Mesenchymal stem cell (in vitro differentiated cells and primary cell): ENCODE data around the gene LRRC7.

Experiments
- DNase-seq: peaks from one replicate; pipeline ENCODE4 v3.0.0-alpha.2; 2013
- H2AFZ ChIP-seq: one replicate; pipeline ENCODE4 v1.6.1; 2013; ENCODE audit warnings: low read depth, mild to moderate bottlenecking, control low read depth, inconsistent platforms, low read length, moderate library complexity
- H2AK5ac ChIP-seq: 2 replicates; pipeline ENCODE4 v1.6.1; 2013; ENCODE audit warnings: low read length, moderate library complexity, mild to moderate bottlenecking, inconsistent platforms; ENCODE audit not compliant: severe bottlenecking
- H2BK120ac ChIP-seq: one replicate; pipeline ENCODE4 v1.6.1; 2013; ENCODE audit warnings: low read depth, mild to moderate bottlenecking, inconsistent platforms, low read length, moderate library complexity
- H2BK12ac ChIP-seq, 2 experiments: one replicate each; pipeline ENCODE4 v1.6.1; 2013; ENCODE audit warnings: inconsistent platforms in 2 of 2, low read length in 2 of 2, mild to moderate bottlenecking in 2 of 2, moderate library complexity in 2 of 2, control low read depth in 1 of 2
- H2BK15ac ChIP-seq: one replicate; pipeline ENCODE4 v1.6.1; 2013; ENCODE audit warnings: mild to moderate bottlenecking, low read depth, inconsistent platforms; ENCODE audit not compliant: poor library complexity, severe bottlenecking
- H2BK5ac ChIP-seq: 2 replicates; pipeline ENCODE4 v1.6.1; 2013; ENCODE audit warnings: low read depth, mild to moderate bottlenecking, low read length, control low read depth, inconsistent platforms; ENCODE audit not compliant: poor library complexity, severe bottlenecking
- H3K14ac ChIP-seq, 2 experiments: one replicate each; pipeline ENCODE4 v1.6.1; 2013; ENCODE audit warnings: inconsistent platforms in 2 of 2, low read length in 2 of 2, control low read depth in 1 of 2, mild to moderate bottlenecking in 1 of 2, moderate library complexity in 1 of 2
- H3K18ac ChIP-seq, 2 experiments: one replicate each; pipeline ENCODE4 v1.6.1; 2013; ENCODE audit warnings: inconsistent platforms in 2 of 2, low read length in 2 of 2, control low read depth in 1 of 2, low read depth in 1 of 2, mild to moderate bottlenecking in 1 of 2
- H3K23ac ChIP-seq, 2 experiments: one replicate each; pipeline ENCODE4 v1.6.1; 2013; ENCODE audit warnings: inconsistent platforms in 2 of 2, low read length in 2 of 2, mild to moderate bottlenecking in 2 of 2, moderate library complexity in 2 of 2, control low read depth in 1 of 2
- H3K27ac ChIP-seq: 2 replicates; pipeline ENCODE4 v1.5.1; 2013; ENCODE audit warnings: mild to moderate bottlenecking, moderate library complexity, low read length, control low read depth, inconsistent platforms; ENCODE audit not compliant: poor library complexity, severe bottlenecking
- H3K27me3 ChIP-seq, 2 experiments: 2 replicates each; pipeline versions ENCODE4 v1.6.1 to v1.7.0; 2013; ENCODE audit warnings: low read length in 2 of 2, mild to moderate bottlenecking in 2 of 2, moderate library complexity in 2 of 2, control low read depth in 1 of 2, inconsistent platforms in 1 of 2; ENCODE audit not compliant: control insufficient read depth in 1 of 2, insufficient read depth in 1 of 2
- H3K36me3 ChIP-seq, 2 experiments: 2 replicates each; pipeline versions ENCODE4 v1.6.1 to v1.7.0; 2013; ENCODE audit warnings: low read length in 2 of 2, control low read depth in 1 of 2, inconsistent platforms in 1 of 2, low read depth in 1 of 2, mild to moderate bottlenecking in 1 of 2; ENCODE audit not compliant: insufficient read depth in 2 of 2, control insufficient read depth in 1 of 2
- H3K4ac ChIP-seq, 2 experiments: one replicate each; pipeline ENCODE4 v1.6.1; 2013; ENCODE audit warnings: inconsistent platforms in 2 of 2, low read length in 2 of 2, mild to moderate bottlenecking in 2 of 2, moderate library complexity in 2 of 2, control low read depth in 1 of 2, low read depth in 1 of 2
- H3K4me1 ChIP-seq: 2 replicates; pipeline ENCODE4 v1.6.1; 2013; ENCODE audit warnings: low read depth, low read length, control low read depth; ENCODE audit not compliant: control insufficient read depth, insufficient read depth
- H3K4me2 ChIP-seq: 2 replicates; pipeline ENCODE4 v1.6.1; 2013; ENCODE audit warnings: low read length, mild to moderate bottlenecking, inconsistent platforms; ENCODE audit not compliant: poor library complexity, severe bottlenecking
- H3K4me3 ChIP-seq, 2 experiments: 2 replicates each; pipeline versions ENCODE4 v1.5.1 to v1.7.0; 2013; ENCODE audit warnings: low read length in 2 of 2, mild to moderate bottlenecking in 2 of 2, control low read depth in 1 of 2, low read depth in 1 of 2; ENCODE audit not compliant: insufficient read depth in 1 of 2
- H3K79me1 ChIP-seq: replicated peaks from 2 replicates; pipeline ENCODE4 v1.6.1; 2013; ENCODE audit warnings: mild to moderate bottlenecking, control low read depth, low read length, inconsistent platforms; ENCODE audit not compliant: poor library complexity, severe bottlenecking
- H3K9ac ChIP-seq: 2 replicates; pipeline ENCODE4 v1.7.0; 2013; ENCODE audit warnings: mild to moderate bottlenecking, low read length, moderate library complexity
- H3K9me3 ChIP-seq: 2 replicates; pipeline ENCODE4 v1.7.0; 2013; ENCODE audit warnings: mild to moderate bottlenecking, low read length; ENCODE audit not compliant: control insufficient read depth
- H4K8ac ChIP-seq: one replicate; pipeline ENCODE4 v1.6.1; 2013; ENCODE audit warnings: inconsistent platforms, mild to moderate bottlenecking, low read length, moderate library complexity
- H4K91ac ChIP-seq: one replicate; pipeline ENCODE4 v1.6.1; 2013; ENCODE audit warnings: mild to moderate bottlenecking, low read length, inconsistent platforms
- WGBS: methylation state at CpG from one replicate; pipeline ENCODE4 v1.1.7; 2013; ENCODE audit warnings: mixed read lengths; 5-methylcytosine and 5-hydroxymethylcytosine counted together

Gene LRRC7

GRCh38 chr1:70109241-70109640 lies 541.5 kb downstream of the LRRC7 start:
- no peak overlapping the region for H3K4ac ChIP-seq
- 87% methylated on average over 2 of the region's 5 CpGs for WGBS
- no peak overlapping the region for H3K14ac ChIP-seq

GRCh38 chr1:70112838-70113237 lies 545.1 kb downstream of the LRRC7 start:
- no peak overlapping the region for H2BK15ac ChIP-seq
- H2AFZ ChIP-seq, result no peak overlapping the region
- H3K23ac ChIP-seq, result no peak overlapping the region
- no peak overlapping the region for H4K91ac ChIP-seq
- no peak overlapping the region for H2BK120ac ChIP-seq
- H3K14ac ChIP-seq, result no peak overlapping the region
- no peak overlapping the region for H3K4me2 ChIP-seq
- H3K79me1 ChIP-seq, result no peaks in the 10 kb centered on the region
- WGBS, result 75% methylated on average over 4 of the region's 5 CpGs
- H3K18ac ChIP-seq, result no peak overlapping the region
- no peaks in the 10 kb centered on the region for H3K27me3 ChIP-seq
- DNase-seq, result no peak
- no peak overlapping the region for H2BK5ac ChIP-seq
- H3K27ac ChIP-seq, result no peak overlapping the region
- H4K8ac ChIP-seq, result no peak overlapping the region
- H3K9me3 ChIP-seq, result no peaks in the 10 kb centered on the region
- no peak overlapping the region for H3K9ac ChIP-seq
- H3K4me3 ChIP-seq, result no peak overlapping the region
- no peaks in the 10 kb centered on the region for H3K36me3 ChIP-seq
- H3K4ac ChIP-seq, result no peak overlapping the region
- H2BK12ac ChIP-seq, result no peak overlapping the region
- H3K4me1 ChIP-seq, result no peaks in the 10 kb centered on the region
- no peak overlapping the region for H2AK5ac ChIP-seq

More at GRCh38 chr1:70109241-70109640, 541.5 kb downstream of the LRRC7 start:
- Histone ChIP-seq H3K18ac (no peak overlapping the region), H3K79me1 (no peaks in the 10 kb centered on the region), H3K4me3 (no peak overlapping the region), H3K9ac (no peak overlapping the region), H4K8ac (no peak overlapping the region), H2BK5ac (no peak overlapping the region), H3K9me3 (no peaks in the 10 kb centered on the region), H2AFZ (no peak overlapping the region), H3K23ac (no peak overlapping the region), H3K27me3 (no peaks in the 10 kb centered on the region), H3K4me1 (no peaks in the 10 kb centered on the region), H3K4me2 (no peak overlapping the region), H4K91ac (no peak overlapping the region), H2BK120ac (no peak overlapping the region), H3K27ac (no peak overlapping the region), H2BK15ac (no peak overlapping the region), H3K36me3 (no peaks in the 10 kb centered on the region), H2AK5ac (no peak overlapping the region), H2BK12ac (no peak overlapping the region)
- DNase-seq, result no peak

- Histone ChIP-seq H3K4me1 (no peaks in the 10 kb centered on the region), H3K4me2 (no peak overlapping the region), H2AFZ (no peak overlapping the region), H4K91ac (no peak overlapping the region), H3K36me3 (no peaks in the 10 kb centered on the region), H3K18ac (no peak overlapping the region), H3K4me3 (no peak overlapping the region), H3K9ac (no peak overlapping the region), H3K79me1 (no peaks in the 10 kb centered on the region), H2BK120ac (no peak overlapping the region), H2BK15ac (no peak overlapping the region), H2BK12ac (no peak overlapping the region), H3K4ac (no peak overlapping the region), H3K9me3 (no peaks in the 10 kb centered on the region), H3K23ac (no peak overlapping the region), H3K27ac (no peak overlapping the region), H3K14ac (no peak overlapping the region), H4K8ac (no peak overlapping the region), H2AK5ac (no peak overlapping the region), H3K27me3 (no peaks in the 10 kb centered on the region), H2BK5ac (no peak overlapping the region)
- WGBS, result no CpG with 5 or more reads among the region's 3 CpGs
- no peak for DNase-seq
Measured at GRCh38 chr1:70115315-70115714, 547.6 kb downstream of the LRRC7 start.

- Histone ChIP-seq H3K36me3 (no peaks in the 10 kb centered on the region), H3K9ac (no peak overlapping the region), H3K4me3 (no peak overlapping the region), H3K14ac (no peak overlapping the region), H2AFZ (no peak overlapping the region), H3K18ac (no peak overlapping the region), H2BK5ac (no peak overlapping the region), H3K27ac (no peak overlapping the region), H4K8ac (no peak overlapping the region), H2BK120ac (no peak overlapping the region), H3K4me2 (no peak overlapping the region), H3K9me3 (no peaks in the 10 kb centered on the region), H3K4me1 (no peaks in the 10 kb centered on the region), H3K79me1 (no peaks in the 10 kb centered on the region), H2BK12ac (no peak overlapping the region), H2BK15ac (no peak overlapping the region), H3K23ac (no peak overlapping the region), H2AK5ac (no peak overlapping the region), H4K91ac (no peak overlapping the region), H3K4ac (no peak overlapping the region), H3K27me3 (no peaks in the 10 kb centered on the region)
- no peak for DNase-seq
Measured at GRCh38 chr1:70117046-70117445, 549.3 kb downstream of the LRRC7 start.
